Transverse colon (tissue), 3 donors: Measurements from ENCODE around the gene ARHGAP23.

Experiments used
- CTCF ChIP-seq, 5 experiments: fragments of 200-600 bp in 3 of 5; fragments of 450-650 bp in 2 of 5; sonication (generic) in 3 of 5; IDR thresholded peaks; 1 replicate in 2 of 5; 2 replicates in 3 of 5; pipeline ENCODE4 v1.5.1; 2016 to 2017; ENCODE audit warnings: antibody characterized with exemption in 5 of 5, inconsistent platforms in 3 of 5, mild to moderate bottlenecking in 2 of 5, moderate library complexity in 1 of 5
- POLR2A ChIP-seq: fragments of 450-650 bp; IDR thresholded peaks from one replicate; pipeline ENCODE4 v1.6.1; 2016; ENCODE audit warnings: antibody characterized with exemption, mild to moderate bottlenecking, moderate library complexity

DNA sequence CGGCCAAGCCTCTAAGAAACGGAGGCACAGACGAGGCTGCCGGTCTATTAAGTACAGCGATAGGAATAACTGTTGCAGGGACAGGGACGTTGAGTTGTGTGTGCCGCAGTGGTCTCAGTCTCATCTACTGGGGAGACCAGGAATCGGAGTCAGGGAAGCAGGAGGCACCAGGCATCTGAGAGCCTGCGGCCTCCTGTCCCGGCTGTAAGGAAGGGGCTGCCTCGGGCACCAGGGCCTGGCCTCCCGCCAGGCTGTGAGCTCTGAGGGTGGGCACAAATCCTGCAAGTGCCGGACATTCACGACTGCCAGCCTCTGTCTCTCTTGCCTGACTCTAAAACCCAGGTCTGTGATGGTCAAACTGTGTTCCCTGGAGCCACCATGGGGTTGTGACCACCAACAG, 76.0 kb downstream of the ARHGAP23 start:
- TF ChIP-seq POLR2A = no peak
- no peak for TF ChIP-seq CTCF (IDR thresholded peaks at IDR 0.05)
